HUES48 (cell line): ENCODE data around the gene SENP6.

Experiments used
- H3K27ac ChIP-seq: one replicate; pipeline ENCODE4 v1.7.0; 2013; ENCODE audit warnings: low read depth, low read length, inconsistent platforms
- H3K27me3 ChIP-seq: 2 replicates; pipeline ENCODE4 v1.6.1; 2013; ENCODE audit warnings: mild to moderate bottlenecking, low read length; ENCODE audit not compliant: control insufficient read depth, insufficient read depth
- H3K36me3 ChIP-seq: 2 replicates; pipeline ENCODE4 v1.6.1; 2013; ENCODE audit warnings: low read length; ENCODE audit not compliant: control insufficient read depth, insufficient read depth
- H3K4me1 ChIP-seq: 2 replicates; pipeline ENCODE4 v1.6.1; 2013; ENCODE audit warnings: mild to moderate bottlenecking, low read length; ENCODE audit not compliant: control insufficient read depth, insufficient read depth
- H3K4me3 ChIP-seq: 2 replicates; pipeline ENCODE4 v1.5.1; 2013; ENCODE audit warnings: mild to moderate bottlenecking, low read depth, low read length
- H3K9ac ChIP-seq: 2 replicates; pipeline ENCODE4 v1.6.1; 2013; ENCODE audit warnings: mild to moderate bottlenecking, low read depth, low read length, moderate library complexity
- H3K9me3 ChIP-seq: 2 replicates; pipeline ENCODE4 v1.6.1; 2013; ENCODE audit warnings: low read length; ENCODE audit not compliant: control insufficient read depth, insufficient read depth

The SENP6 gene

DNA sequence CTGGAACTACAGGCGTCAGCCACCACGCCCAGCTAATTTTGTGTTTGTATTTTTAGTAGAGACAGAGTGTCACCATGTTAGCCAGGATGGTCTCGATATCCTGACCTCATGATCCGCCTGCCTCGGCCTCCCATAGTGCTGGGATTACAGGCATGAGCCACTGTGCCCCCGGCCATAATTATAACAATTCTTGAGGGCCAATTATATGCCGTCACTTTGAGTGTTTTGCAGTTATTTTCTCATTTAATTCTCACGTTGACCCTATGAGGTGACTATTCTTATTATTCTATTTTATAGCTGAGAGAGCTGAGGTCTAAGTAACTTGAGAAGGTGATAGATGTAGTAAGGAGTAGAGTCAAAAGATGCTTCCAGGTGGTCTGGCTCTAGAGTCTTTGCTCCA, 160.4 kb downstream of the SENP6 start:
- Histone ChIP-seq H3K9ac (no peak overlapping the region), H3K27me3 (no peaks in the 10 kb centered on the region), H3K27ac (no peak overlapping the region), H3K4me3 (no peak overlapping the region), H3K36me3 (0 out of 2 replicates have a peak, but pooled peaks cover 5% of the 10 kb centered on the region), H3K4me1 (0 out of 2 replicates have a peak, but pooled peaks cover 7% of the 10 kb centered on the region), H3K9me3 (no peaks in the 10 kb centered on the region)

DNA sequence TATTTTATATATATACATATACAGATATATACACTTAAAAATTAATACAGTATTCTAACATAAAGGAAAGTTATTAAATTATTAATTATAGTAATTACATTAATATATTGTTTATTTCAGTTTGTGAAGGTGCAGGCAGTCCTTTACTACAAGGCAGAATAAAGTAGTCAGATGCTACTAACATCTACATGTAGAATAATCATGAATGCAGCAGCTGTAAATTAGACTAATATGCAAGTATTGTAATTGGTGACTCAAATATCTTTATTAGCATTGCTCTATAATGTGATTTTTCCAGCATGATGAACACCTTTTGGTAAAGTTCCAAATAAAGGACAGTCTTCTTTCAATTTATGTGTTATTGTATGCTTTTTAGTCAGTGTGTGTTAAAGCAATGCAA, 164.7 kb downstream of the SENP6 start:
- Histone ChIP-seq H3K36me3 (0 out of 2 replicates have a peak, but pooled peaks cover 5% of the 10 kb centered on the region), H3K4me1 (no peaks in the 10 kb centered on the region), H3K9ac (no peak overlapping the region), H3K27me3 (no peaks in the 10 kb centered on the region), H3K9me3 (no peaks in the 10 kb centered on the region), H3K4me3 (no peak overlapping the region), H3K27ac (no peak overlapping the region)
